HG02973 (cell line): ENCODE results near the gene PTGIR.
"Not testable (repeated sequence)": the region's sequence is repeated elsewhere in the genome, so short reads cannot be mapped to it uniquely, and the experiment has no call there.

Source experiments
- ATAC-seq: cut with Tn5 transposase; IDR thresholded peaks from one replicate; pipeline ENCODE4 v1.9.1; 2021; ENCODE audit warnings: moderate library complexity; ENCODE audit not compliant: unreplicated experiment

The PTGIR gene

DNA sequence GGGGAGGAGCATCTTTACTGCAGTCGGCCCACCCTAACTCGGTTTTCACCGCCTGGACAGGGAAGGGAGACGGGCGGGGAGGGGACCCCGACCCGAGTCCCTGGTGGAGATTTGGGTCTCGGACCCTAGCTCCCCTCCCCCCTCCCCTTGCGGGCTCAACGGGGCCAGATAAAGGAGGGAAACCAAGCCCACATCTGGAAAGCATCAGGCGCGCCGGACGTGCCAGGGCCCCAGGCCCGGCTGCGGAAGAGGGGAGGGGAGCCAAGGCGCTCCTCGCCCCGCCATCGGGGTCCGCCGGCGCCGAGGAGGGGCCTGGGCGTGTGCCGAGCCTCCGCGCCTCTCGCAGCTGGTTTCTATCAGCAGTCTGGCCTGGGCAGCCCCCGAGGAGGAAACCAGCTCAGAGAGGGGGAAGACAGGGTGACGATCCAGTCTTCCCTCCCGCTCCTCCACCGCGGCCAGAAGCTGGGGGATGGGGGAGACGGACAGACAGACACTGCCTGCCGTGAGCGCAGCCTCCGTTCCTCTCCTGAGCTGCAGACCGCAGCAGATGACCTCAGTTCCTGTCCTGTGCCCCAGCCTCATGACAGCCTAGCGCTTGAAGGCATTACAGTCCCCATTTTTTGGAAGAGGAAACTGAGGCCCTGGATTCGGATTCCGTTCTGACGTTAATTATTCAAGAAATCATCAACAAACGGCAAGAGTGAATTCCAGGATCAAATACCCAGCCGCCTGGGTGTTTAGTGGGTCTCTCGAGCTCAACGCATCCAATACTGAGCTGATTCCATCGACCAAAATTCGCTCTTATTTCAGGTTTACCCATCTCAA, 14.7 kb upstream of the PTGIR start:
- no peak for ATAC-seq

DNA sequence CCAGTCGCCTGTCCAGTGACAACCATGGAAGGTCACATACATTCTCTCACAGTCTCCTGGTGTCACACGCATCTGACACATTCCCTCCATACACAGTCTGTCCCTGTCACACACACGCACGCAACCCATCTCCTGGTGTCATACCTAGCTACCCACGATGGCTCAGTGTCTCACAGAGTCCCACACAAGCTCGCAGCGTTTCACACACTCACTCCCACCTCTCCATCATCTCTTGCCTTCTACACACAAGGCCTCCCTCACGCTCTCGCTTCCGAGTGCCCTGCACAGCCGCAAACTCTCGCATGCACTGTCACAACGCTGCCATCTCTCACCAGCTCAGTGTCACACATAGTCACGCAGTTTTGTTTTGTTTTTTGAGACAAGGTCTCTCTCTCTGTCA, 12.3 kb upstream of the PTGIR start:
- no peak for ATAC-seq

DNA sequence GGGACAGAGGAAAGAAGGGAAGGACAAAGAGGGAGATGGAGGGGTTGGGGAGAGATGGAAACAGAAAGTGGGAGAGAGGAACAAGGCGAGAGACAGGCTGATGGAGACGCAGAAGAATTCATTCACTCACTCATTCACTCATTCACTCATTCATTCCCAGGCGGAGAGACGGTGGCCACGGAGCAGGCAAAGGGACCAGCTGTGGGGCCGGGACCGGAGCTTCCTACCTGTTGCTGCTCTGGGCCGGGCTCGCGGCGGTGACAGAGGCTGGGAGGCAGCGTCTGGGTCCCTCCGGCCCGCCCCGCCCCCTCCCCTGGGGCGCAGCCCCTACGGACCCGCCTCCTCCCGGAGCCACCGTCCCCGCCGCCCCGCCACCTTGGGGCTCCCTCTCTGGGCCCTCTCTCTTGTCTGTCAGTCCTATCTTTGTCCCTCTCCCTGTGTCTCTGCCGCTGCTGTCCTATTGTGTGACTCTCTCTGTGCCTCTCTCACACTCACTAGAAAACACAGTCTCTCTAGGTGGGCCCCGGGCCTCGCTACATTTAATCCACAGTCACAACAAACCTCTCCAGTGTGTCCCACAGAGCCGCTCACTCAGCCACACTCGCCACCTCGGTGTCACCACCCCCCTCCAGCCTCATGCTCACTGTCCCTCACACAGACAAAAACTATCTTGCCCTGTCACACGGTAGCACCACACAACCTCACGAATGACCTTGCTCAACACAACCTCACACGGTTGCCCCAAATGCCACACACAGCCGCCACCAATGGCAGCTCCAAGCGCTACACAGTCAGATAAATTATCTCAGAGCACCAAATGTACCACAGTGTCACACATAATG, 11.3 kb upstream of the PTGIR start, which contains the start of gene GNG8:
GNG8 (minus strand) TSS at position 283 of the 842 bp plus-strand sequence. CDS start 1,520 bp downstream, outside the sequence.
- ATAC-seq: no peak

DNA sequence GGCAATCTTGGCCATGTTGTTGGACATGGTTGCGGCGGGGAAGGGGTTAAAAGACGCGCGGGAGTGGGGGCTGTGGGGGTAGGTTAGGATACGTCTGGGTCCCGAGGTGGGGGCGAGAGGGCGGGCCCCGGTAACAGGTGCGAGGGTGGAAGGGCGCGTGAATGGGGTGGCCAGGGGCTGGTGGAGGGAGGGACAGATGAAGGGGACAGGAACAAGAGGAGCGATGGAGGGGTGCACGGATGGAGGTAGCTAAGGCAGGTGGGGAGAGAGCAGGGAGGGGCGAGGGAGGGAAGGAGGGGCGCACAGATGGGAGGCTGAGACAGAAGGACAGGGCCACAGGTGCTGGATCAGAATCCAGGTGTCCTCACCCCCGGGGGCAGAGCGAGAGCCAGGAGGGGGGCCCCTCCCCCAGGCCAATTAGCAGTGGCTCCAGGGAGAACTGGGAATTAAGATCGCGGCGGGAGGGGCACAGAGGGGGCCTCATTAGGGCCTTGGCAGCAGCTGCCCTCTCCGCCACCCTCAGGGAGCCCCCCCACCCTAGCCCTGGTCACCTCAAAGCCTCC, 9.8 kb upstream of the PTGIR start:
- no peak for ATAC-seq

DNA sequence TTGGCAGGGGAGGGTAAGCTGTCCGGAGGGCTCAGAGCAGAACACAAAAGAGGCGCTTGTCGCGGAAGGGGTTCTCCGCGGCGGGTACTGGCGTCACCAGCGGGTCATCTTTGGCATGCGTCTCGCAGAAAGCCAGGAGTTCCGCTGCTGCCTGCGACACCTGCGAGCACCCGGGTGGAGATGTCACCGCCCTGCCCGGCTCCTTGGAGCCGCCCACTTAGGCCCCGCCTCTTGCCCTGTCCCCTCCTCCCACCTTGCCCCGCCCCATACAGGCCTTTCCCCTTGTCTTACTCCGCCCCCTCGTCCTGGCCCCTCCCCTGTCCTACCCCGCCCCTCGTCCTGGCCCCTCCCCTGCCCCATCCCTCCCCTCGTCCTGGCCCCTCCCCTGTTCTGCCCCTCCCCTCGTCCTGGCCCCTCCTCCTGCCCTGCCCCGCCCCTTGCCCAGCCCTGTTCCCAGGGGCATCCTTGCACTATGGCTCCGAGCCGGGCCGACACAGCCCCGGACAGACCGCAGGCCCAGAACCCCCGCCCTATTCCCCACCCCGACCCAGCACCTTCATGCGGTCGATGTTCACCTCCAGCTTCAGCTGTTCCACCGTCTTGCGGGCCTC, 9.3 kb upstream of the PTGIR start:
- peak; percentile 47 for ATAC-seq

DNA sequence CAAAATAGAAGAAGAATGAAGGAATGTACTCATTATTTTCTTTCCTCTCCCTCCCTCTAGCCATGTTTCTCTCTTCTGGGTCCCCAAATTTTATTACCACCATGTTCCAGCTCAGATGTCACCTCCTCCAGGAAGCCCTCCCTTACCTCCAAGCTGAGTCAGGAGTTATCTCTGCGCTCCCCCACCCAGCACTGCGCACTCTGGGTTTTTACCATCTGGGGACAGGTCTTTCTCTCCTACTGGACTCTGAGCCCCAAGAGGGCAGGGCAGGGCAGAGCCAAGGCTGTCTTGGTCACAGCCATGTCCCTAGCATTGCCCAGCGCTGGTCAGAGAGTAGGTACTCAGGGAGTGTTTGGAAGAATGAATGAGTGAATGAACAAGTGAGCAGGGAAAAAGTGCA, 8.2 kb upstream of the PTGIR start:
- no peak for ATAC-seq

DNA sequence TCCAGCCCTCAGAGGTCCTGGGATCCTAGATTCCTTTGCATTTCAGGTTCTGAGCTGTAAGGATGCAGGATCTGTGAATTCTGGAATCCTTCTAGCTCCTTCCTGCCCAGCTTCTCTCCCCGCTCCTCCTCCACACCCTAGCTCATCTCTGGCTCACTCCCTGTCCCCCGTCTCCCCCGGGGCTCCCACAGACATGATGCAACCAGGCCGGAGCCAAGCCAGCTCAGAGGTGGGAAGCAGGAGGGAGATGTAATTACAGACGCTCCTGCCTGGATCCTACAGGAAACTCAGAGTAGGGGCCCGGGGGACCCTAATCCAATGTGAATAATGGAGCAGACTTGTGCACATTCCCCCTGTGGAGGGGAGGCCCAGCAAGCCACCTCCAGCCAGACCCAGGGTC, 6.6 kb upstream of the PTGIR start:
- ATAC-seq: no peak

DNA sequence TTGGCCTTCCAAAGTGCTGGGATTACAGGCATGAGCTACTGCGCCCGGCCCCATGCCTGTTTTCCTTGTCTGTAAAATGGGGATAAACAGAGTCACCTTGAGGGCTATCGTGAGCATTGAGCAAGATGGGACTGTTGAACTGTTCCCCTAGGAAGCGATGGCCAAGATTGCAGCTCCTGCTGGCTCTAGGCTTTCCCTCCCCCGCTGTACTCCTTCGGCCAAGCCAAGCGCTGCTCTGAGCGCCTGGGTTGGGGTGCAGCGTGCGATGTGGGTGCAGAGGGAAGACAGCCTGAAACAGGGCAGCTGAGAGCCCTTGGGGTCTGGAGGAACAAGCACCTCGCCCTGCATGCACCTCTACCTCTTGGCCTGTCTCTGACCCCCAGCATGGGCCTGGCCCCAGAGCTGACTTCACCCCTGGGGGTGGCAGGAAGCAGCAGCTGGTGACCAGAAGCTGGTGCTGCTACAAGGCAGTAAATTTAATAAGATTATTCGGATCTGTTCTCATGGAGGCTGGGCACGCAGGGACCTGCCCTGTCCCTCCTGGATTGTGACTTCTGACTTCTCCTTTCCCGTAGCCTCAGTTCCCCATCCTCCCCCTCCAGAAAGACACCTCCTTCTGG, 5.8 kb upstream of the PTGIR start:
- no peak for ATAC-seq

DNA sequence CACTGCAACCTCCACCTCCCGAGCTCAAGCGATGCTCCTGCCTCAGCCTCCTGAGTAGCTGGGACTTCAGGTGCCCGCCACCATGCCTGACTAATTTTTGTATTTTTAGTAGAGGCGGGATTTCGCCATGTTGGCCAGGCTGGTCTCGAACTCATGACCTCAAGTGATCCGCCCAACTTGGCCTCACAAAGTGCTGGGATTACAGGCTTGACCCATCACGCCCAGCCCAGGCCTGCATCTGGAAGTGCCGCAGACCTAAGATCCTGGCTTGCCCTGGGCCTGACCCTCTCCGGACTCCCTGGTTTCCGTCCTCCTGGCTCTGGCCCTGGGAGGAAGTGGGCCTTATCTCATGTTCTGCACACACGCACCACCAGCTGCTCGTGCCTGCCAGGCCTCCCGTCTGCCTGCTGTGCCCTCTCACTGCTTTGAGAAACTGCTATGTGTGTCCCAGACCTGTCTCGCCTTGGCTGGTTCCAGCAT, 4.7 kb upstream of the PTGIR start:
- no peak for ATAC-seq

DNA sequence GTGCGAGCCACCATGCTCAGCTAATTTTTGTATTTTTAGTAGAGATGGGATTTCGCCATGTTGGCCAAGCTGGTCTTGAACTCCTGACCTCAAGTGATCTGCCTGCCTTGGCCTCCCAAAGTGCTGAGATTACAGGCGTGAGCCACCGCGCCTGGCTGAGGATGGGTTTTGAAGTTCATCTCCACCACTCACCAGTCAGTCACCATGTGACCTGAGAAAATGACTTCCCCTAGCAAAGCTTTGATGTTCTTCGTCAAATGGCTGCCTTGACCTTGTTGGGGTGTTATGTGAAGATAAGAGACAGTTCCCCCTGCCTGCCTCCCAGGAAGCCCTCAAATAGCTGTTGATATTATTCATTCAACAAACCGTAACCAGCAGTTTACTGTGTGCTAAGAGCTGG, 4.1 kb upstream of the PTGIR start:
- ATAC-seq: not testable (repeated sequence)

DNA sequence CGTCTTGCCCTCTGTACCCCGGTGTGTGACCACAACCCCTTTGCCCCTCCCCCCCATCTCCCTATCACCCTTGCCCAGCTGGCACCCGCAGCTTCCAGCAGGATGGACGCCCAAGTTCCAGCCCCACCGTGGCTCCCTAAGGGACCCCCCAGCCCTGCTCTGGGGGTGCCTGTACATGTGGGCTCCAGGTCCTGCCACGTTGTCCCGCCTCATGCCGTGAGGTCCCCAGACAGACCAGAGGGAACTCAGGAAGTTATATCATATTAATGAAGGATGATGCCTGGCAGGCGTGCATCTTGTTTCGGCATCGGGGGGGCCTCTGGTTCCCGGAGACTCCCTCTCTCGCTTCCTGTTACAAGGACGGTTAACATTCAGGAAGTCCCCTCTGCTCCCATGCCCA, 1.6 kb upstream of the PTGIR start:
- ATAC-seq: no peak

DNA sequence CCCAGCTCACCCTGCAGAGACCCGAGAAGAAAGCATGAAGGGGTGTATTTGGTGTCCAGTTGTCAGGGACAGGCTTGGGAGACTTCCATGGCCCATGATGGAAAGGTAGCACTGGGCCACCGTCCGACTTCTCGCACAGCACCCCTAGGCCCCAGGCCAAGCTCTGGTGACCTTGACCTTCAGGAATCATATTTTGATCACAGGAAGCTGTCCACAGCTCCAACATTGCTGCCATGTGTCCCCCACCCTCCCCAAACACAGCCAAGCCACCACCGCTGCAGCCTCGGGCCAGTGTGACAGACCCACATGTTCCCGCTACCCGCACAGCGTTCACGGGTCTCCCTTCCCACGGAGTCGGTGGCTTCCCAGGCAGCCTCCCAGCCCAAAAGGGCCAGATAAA, 842 bp upstream of the PTGIR start:
- no peak for ATAC-seq

DNA sequence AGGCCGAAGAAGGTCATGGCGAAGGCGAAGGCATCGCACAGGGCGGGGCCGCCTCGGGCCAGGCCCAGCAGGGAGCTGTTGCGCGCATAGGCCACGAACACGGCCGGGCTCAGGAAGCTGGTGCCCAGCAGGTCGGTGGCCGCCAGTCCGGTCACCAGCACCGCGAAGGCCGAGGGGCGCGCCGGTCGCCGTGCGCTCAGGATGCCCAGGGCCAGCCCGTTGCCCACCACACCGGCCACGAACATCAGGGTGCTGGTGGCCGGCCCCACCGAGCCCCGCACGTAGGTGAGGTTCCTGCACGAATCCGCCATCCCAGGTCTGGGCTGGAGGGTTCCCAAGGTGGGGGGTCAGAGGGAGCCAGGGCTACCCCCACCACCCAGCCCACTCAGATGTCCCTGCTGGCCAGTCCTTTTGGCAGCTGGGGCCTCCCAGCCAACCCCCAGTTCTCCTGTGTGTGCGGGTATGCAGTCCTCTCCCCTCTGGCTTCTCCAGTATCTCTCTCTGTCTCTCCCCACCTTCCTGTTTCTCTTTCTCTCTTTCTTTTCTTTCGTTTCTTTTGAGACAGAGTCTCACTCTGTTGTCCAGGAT, 880 bp downstream of the PTGIR start:
- ATAC-seq: no peak

DNA sequence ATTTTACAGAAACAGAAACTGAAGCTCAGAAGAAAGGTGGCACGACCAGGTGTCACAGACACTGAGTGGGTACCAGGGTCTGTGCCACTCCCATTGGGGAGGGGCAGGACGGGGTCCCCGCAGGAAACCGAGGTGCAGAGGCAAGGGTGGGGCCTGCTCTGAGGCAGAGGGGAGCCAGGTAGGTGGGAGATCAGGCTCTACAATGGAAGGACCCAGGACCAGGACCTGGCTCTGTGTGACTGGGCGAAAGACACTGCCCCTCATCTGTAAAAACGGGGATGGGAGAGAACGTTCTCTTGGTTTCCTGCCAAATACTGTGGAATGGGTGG, 2.8 kb downstream of the PTGIR start:
- ATAC-seq: no peak

DNA sequence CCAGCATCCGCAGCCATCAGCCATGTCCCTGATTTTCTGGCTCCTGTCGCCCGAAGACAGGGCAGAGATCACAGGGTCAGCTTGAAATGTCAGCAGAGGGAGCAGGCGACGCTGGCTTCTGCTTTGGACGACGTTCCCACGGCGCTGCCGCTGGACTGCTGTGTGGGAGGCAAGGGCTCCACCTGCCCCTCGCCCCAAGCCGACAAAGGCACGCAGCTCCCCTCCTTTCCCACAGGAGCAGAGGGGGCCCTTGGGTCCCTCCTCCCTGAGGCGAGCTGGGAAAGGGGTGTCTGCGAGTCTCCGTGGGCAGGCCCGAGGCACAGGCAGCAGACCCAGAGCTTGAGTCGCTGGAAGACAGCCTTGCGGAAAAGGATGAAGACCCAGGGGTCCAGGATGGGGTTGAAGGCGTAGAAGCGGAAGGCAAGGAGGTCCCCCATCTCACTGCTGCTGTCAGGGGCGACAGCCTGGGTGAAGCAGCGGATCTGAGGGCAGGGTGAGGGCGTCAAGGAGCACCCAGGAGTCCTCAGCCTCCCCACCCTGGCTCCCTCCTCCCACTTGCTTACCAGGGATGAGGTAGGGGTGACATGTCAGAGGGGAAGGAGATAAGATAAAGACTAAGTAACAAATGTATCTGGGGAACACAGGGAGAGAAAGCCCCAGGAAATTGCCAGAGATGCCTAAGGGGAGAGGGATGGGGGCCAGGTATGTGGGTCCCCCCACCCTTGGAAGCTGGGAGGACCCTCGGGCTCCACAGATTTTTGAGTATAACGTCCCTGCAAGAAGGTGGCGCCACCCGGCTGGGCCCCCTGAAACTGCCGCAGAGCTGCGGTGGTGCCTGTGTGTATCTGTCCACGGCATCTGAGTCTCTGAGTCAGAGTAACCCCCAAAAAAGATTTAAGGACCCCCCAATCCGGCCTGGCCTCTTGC, 3.4 kb downstream of the PTGIR start:
- ATAC-seq: no peak

DNA sequence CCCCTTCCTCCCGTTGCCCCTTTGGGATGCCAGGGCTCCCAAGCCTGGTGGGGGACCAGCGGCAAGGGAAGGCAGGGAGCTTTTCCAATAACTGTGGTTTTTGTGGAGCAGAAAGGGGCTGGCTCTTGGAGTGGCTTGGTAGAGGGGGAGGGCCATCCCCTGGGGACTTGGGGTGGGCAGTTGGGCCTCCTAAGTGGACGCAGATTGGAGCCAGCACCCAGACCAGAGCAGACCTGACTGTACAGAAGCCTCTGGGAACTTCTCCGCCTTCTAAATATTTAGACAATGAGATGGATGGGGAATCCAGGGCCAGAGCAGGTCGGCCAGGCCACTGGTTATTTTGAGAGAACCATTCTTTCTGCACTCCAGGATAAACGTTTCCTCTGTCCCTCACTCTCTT, 4.2 kb downstream of the PTGIR start:
- no peak for ATAC-seq

DNA sequence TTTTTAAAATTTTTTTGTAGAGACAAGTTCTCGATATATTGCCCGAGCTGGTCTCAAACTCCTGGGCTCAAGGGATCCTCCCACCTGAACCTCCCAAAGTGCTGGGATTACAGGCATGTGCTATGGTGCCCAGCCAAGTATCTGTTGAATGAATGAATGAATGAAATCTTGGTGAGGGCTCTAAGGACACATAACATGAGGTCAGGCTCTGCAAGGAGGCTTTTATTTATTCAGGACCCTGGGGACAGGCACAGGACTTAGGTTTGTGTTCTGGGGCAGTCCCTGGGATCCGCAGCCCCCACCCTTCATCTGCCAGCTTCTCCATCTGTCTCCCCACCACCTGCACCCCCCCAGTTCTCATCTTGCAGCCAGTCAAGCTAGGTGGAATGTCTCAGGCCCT, 4.6 kb downstream of the PTGIR start:
- no peak for ATAC-seq

DNA sequence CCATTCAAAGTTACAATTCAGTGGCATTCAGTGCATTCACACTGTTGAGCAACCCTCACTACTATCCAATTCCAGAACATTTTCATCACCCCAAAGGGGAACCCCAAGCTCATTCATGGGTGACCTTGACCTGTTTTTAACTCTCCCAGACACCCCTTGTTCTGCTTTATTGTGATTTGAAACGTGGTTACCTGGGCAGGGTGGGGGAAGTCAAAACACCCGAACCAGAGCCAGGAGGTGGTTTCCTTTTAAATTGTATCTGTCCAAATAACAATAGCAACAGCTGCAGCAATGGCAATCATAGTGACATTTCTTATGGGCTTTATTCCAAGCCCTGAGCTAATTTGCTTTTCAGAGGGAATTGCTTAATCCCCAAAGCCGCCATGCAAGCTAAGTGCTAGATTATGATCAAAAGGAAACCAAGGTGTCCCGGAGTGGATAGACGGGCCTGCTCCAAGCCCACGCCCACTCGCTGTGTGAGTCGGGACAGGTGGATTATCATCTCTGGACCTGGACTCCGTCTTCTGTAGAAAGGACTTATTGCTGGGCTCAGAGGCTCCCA, 6.1 kb downstream of the PTGIR start:
- peak; percentile 43 for ATAC-seq

DNA sequence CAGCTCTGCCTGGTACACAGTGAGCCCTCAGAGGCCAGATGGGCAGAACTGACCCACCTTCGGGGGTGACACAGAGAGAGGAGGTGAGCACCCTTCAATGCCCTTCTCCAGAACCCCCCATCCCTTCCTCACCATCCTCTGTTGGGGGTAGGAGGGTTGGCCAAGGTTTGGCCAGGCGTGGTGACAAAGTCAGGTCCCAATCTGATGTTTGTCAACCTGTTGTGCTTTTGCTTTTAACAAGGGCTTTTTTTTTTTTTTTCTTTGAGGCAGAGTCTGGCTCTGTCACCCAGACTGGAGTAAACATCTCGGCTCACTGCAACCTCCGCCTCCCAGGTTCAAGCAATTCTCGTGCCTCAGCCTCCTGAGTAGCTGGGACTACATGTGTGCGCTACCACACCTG, 7.3 kb downstream of the PTGIR start:
- ATAC-seq: no peak
